GM12874 (cell line): ENCODE measurements around the gene ZNF41.

Source experiments
- CTCF ChIP-seq: IDR thresholded peaks from 2 replicates; pipeline ENCODE4 v1.5.1; 2011; ENCODE audit warnings: low read depth, mild to moderate bottlenecking, control low read depth, low read length, moderate library complexity; ENCODE audit not compliant: insufficient read depth

Gene ZNF41

GRCh38 chrX:47498411-47498810 is 15.4 kb upstream of the ZNF41 start:
- no peak for TF ChIP-seq CTCF

- no peak for TF ChIP-seq CTCF
Observed at GRCh38 chrX:47497271-47497888, 14.4 kb upstream of the ZNF41 start.

- no peak for TF ChIP-seq CTCF
Observed at GRCh38 chrX:47489507-47490275, 6.7 kb upstream of the ZNF41 start.

- TF ChIP-seq CTCF: no peak
Observed at GRCh38 chrX:47484885-47485284, 1.9 kb upstream of the ZNF41 start.

GRCh38 chrX:47483306-47484268 is 565 bp upstream of the ZNF41 start:
- no peak for TF ChIP-seq CTCF

GRCh38 chrX:47482065-47482511 is 934 bp downstream of the ZNF41 start:
- no peak for TF ChIP-seq CTCF

GRCh38 chrX:47481160-47481559 is 1.9 kb downstream of the ZNF41 start:
- no peak for TF ChIP-seq CTCF
